ENCODE measurements around the gene PEAK1.

Gene PEAK1

GRCh38 chr15:77097248-77097721 lies 322.6 kb downstream of the PEAK1 start:
- ATAC-seq: no peak
- TF ChIP-seq TOX (CRISPR knock-in tag; IDR thresholded peaks at IDR 0.05; ENCODE audit: borderline replicate concordance): no peak
- TF ChIP-seq ZNF8 (CRISPR knock-in tag; IDR thresholded peaks at IDR 0.05): no peak
- TF ChIP-seq ZFP3 (CRISPR knock-in tag; IDR thresholded peaks at IDR 0.05): no peak
- TF ChIP-seq ZNF70 (CRISPR knock-in tag; IDR thresholded peaks at IDR 0.05): no peak
- TF ChIP-seq RARB (CRISPR knock-in tag; IDR thresholded peaks at IDR 0.05): no peak

GRCh38 chr15:77096541-77096940 lies 323.4 kb downstream of the PEAK1 start:
- ATAC-seq: no peak; the same call in 2 of the 3 replicates
- TF ChIP-seq TCF4 (CRISPR knock-in tag; IDR thresholded peaks at IDR 0.05; ENCODE audit: borderline replicate concordance) (no peak), POU6F1 (CRISPR knock-in tag; IDR thresholded peaks at IDR 0.05; ENCODE audit: borderline replicate concordance, low read depth) (no peak), TSHZ2 (CRISPR knock-in tag; IDR thresholded peaks at IDR 0.05) (no peak), BACH2 (CRISPR knock-in tag; IDR thresholded peaks at IDR 0.05; ENCODE audit: borderline replicate concordance) (no peak), PATZ1 (CRISPR knock-in tag; IDR thresholded peaks at IDR 0.05; ENCODE audit: borderline replicate concordance) (no peak), ISL1 (CRISPR knock-in tag; IDR thresholded peaks at IDR 0.05) (no peak), ARNTL (CRISPR knock-in tag; IDR thresholded peaks at IDR 0.05; ENCODE audit: borderline replicate concordance, low read depth) (no peak)

GRCh38 chr15:77096138-77096537 lies 323.8 kb downstream of the PEAK1 start:
- TF ChIP-seq ZFP3 (CRISPR knock-in tag; IDR thresholded peaks at IDR 0.05): no peak
- TF ChIP-seq ARNTL (CRISPR knock-in tag; IDR thresholded peaks at IDR 0.05; ENCODE audit: borderline replicate concordance, low read depth): no peak
- no peak for TF ChIP-seq PPARA (CRISPR knock-in tag; IDR thresholded peaks at IDR 0.05; ENCODE audit: borderline replicate concordance)
- TF ChIP-seq PATZ1 (CRISPR knock-in tag; IDR thresholded peaks at IDR 0.05; ENCODE audit: borderline replicate concordance): no peak
- TF ChIP-seq TSHZ2 (CRISPR knock-in tag; IDR thresholded peaks at IDR 0.05): no peak
- no peak for TF ChIP-seq TCF4 (CRISPR knock-in tag; IDR thresholded peaks at IDR 0.05; ENCODE audit: borderline replicate concordance)
- TF ChIP-seq ZNF8 (CRISPR knock-in tag; IDR thresholded peaks at IDR 0.05): no peak
- no peak for TF ChIP-seq ZNF70 (CRISPR knock-in tag; IDR thresholded peaks at IDR 0.05)
- no peak for TF ChIP-seq ISL1 (CRISPR knock-in tag; IDR thresholded peaks at IDR 0.05)
- TF ChIP-seq ESRRG (CRISPR knock-in tag; IDR thresholded peaks at IDR 0.05): no peak
- no peak for TF ChIP-seq RARB (CRISPR knock-in tag; IDR thresholded peaks at IDR 0.05)
- no peak for TF ChIP-seq CSRNP3 (CRISPR knock-in tag; IDR thresholded peaks at IDR 0.05)
- no peak for TF ChIP-seq POU6F1 (CRISPR knock-in tag; IDR thresholded peaks at IDR 0.05; ENCODE audit: borderline replicate concordance, low read depth)
- TF ChIP-seq GLIS3 (CRISPR knock-in tag; IDR thresholded peaks at IDR 0.05): no peak
- TF ChIP-seq CSDC2 (CRISPR knock-in tag; IDR thresholded peaks at IDR 0.05): no peak
- TF ChIP-seq BACH2 (CRISPR knock-in tag; IDR thresholded peaks at IDR 0.05; ENCODE audit: borderline replicate concordance): no peak
- TF ChIP-seq SNAI2 (CRISPR knock-in tag; IDR thresholded peaks at IDR 0.05): no peak
- no peak for ATAC-seq

Measured in SK-N-SH treated with all-trans-retinoic acid at 6 μM for 48 hours (cell line).